Measurements from ENCODE around the gene MTHFD1L. TPM values are rescaled to one million over a fixed set of nuclear protein-coding genes. Genes with fewer than 3 reads are reported as not detected.
A peak's percentile ranks its signal among the peaks of the same experiment; 100 is the strongest.

MTHFD1L gene
- total RNA-seq, 3 donors from 2014 or later, result 3.5 to 15.1 (median 11.0) TPM

DNA sequence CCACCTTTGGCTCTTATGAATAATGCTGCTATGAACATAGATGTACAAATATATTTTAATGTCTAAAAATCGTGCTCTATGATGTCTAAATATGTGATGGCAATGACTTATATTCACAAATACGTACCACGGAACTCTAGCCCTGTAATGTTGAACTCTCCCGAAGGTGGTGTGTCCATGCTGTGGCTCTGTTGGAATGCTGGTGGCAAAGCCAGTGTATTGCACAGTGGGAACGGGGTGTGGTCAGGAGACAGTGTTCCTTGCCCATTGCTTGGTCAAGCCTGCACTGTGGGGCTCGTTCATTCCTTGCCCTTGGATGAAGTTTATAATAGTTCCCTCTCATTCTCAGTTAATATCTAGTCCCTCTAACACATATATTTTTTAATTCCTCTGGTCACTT, 109.6 kb downstream of the MTHFD1L start:
- no peak for DNase-seq (ENCODE audit: low spot score in 2 of 2)
- Histone ChIP-seq H3K27me3 (no peaks in the 10 kb centered on the region), H3K27ac (no peak overlapping the region), H3K4me1 (no peaks in the 10 kb centered on the region), H3K36me3 (no peaks in the 10 kb centered on the region), H3K4me3 (no peak overlapping the region), H3K9me3 (no peaks in the 10 kb centered on the region)
- intact Hi-C loops (cut with DNase I; ENCODE audit: low total_unique reads), result no loop called here
- TF ChIP-seq, protein P1, sequence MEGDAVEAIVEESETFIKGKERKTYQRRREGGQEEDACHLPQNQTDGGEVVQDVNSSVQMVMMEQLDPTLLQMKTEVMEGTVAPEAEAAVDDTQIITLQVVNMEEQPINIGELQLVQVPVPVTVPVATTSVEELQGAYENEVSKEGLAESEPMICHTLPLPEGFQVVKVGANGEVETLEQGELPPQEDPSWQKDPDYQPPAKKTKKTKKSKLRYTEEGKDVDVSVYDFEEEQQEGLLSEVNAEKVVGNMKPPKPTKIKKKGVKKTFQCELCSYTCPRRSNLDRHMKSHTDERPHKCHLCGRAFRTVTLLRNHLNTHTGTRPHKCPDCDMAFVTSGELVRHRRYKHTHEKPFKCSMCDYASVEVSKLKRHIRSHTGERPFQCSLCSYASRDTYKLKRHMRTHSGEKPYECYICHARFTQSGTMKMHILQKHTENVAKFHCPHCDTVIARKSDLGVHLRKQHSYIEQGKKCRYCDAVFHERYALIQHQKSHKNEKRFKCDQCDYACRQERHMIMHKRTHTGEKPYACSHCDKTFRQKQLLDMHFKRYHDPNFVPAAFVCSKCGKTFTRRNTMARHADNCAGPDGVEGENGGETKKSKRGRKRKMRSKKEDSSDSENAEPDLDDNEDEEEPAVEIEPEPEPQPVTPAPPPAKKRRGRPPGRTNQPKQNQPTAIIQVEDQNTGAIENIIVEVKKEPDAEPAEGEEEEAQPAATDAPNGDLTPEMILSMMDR (IDR thresholded peaks at IDR 0.05), result no peak
- TF ChIP-seq POLR2A (IDR thresholded peaks at IDR 0.05), result no peak
- TF ChIP-seq POLR2AphosphoS5 (IDR thresholded peaks at IDR 0.05), result no peak

DNA sequence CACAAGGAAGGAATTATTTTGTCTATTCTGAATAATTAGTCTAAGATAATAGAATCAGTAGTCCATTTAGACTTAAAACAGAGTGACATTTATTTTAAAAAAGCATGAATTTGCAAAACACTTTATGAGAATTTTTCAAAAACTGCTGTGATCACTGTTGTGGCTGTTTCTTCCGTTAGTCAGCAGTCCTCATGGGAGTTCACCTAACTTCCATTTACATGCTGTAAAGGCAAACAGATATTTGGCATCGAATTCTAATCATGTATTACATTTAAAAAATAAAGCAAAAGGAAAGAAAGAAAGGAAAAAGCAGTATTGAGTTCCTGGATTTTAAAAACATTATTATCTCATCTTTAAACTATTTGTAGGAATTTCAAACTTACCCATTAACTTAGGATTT, 111.8 kb downstream of the MTHFD1L start:
- no peak for DNase-seq (ENCODE audit: low spot score in 2 of 2)
- H3K9me3 ChIP-seq, result no peaks in the 10 kb centered on the region
- intact Hi-C loops (cut with DNase I; ENCODE audit: low total_unique reads), result no loop called here
- H3K4me1 ChIP-seq, result no peaks in the 10 kb centered on the region
- TF ChIP-seq POLR2AphosphoS5 (IDR thresholded peaks at IDR 0.05) (no peak), POLR2A (IDR thresholded peaks at IDR 0.05) (no peak)
- TF ChIP-seq, protein P1 (IDR thresholded peaks at IDR 0.05), result no peak
- H3K27ac ChIP-seq, result no peak overlapping the region
- no peak overlapping the region for H3K4me3 ChIP-seq
- H3K36me3 ChIP-seq, result no peaks in the 10 kb centered on the region
- no peaks in the 10 kb centered on the region for H3K27me3 ChIP-seq

DNA sequence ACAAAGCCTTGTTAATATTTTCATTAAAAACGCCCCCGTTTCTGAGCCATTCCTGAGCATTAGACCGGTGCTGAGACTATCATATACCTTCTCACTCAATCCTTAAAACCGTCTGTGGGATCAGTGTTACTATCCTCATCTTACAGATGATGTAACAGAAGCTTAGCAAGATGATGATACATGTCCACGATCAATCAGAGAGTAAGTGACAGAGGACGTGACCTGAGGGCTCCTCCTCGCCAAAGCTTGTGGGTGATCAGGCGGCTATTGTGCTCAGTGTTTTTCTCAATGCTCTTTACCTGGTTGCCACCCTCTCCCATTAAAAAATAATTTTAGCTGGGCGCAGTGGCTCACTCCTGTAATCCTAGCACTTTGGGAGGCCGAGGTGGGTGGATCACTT, 113.1 kb downstream of the MTHFD1L start:
- Histone ChIP-seq H3K9me3 (no peaks in the 10 kb centered on the region), H3K27me3 (no peaks in the 10 kb centered on the region), H3K4me1 (no peaks in the 10 kb centered on the region), H3K36me3 (no peaks in the 10 kb centered on the region), H3K4me3 (no peak overlapping the region), H3K27ac (no peak overlapping the region)
- no peak for DNase-seq (ENCODE audit: low spot score in 2 of 2)
- intact Hi-C loops (cut with DNase I; ENCODE audit: low total_unique reads), result no loop called here
- TF ChIP-seq POLR2A (IDR thresholded peaks at IDR 0.05) (no peak), POLR2AphosphoS5 (IDR thresholded peaks at IDR 0.05) (no peak)
- TF ChIP-seq, protein P1 (IDR thresholded peaks at IDR 0.05), result no peak

DNA sequence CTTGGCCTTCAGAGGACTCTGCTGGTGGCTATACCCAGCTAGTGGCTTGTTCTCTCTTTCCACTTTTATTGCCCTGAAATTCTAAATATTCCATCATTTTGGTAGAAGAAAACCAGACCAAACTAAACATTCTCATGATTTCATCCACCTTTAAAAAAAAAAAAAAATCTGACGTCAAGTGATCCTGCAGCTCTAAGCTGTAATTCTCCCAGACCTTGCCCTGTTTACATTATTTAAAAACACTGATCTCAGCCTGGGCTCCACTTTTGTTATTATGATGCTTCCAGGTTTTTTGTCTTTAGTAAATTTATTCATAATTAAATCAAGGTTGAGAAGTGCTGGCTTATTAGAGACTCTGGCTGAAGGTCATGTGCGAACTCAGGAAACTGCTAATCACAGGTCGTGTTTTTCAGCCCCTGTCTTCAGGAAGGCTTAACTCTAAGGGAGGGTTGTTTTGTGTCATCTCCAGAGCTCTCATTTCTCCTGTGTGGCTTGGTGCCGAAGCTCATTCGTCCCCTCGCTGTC, 114.4 kb downstream of the MTHFD1L start:
- intact Hi-C loops (cut with DNase I; ENCODE audit: low total_unique reads), result no loop called here
- TF ChIP-seq POLR2A (IDR thresholded peaks at IDR 0.05), result no peak
- TF ChIP-seq POLR2AphosphoS5 (IDR thresholded peaks at IDR 0.05), result no peak
- TF ChIP-seq, protein P1 (IDR thresholded peaks at IDR 0.05), result no peak
- Histone ChIP-seq H3K27me3 (no peaks in the 10 kb centered on the region), H3K9me3 (no peaks in the 10 kb centered on the region), H3K4me1 (no peaks in the 10 kb centered on the region), H3K27ac (no peak overlapping the region), H3K36me3 (no peaks in the 10 kb centered on the region), H3K4me3 (no peak overlapping the region)
- no peak for DNase-seq (ENCODE audit: low spot score in 2 of 2)

DNA sequence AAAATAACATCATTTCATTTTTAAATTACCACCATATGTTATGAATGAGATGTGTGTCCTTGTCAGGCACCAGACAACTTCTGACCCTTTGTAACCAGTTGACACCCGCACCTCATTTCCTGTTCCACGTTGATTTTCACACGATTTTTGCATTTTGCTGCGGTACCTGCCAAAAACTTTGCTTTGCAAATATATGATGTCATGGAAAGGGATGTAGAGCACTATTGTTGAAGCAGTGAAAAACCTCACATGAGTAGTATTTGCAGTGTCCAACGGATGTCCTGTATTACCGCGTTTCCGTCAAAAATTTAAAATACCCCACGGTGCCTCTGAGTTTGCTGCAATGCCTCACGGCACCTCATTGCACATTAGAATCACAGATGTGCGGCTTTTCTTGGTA, 115.6 kb downstream of the MTHFD1L start:
- DNase-seq (ENCODE audit: low spot score in 2 of 2), result no peak
- H3K27me3 ChIP-seq, result no peaks in the 10 kb centered on the region
- TF ChIP-seq POLR2AphosphoS5 (IDR thresholded peaks at IDR 0.05), result peak in 1 of 3 donors; percentile 39
- TF ChIP-seq, protein P1 (IDR thresholded peaks at IDR 0.05), result no peak
- TF ChIP-seq POLR2A (IDR thresholded peaks at IDR 0.05), result no peak
- no peak overlapping the region for H3K4me3 ChIP-seq
- no peaks in the 10 kb centered on the region for H3K9me3 ChIP-seq
- H3K4me1 ChIP-seq, result no peaks in the 10 kb centered on the region
- no peaks in the 10 kb centered on the region for H3K36me3 ChIP-seq
- intact Hi-C loops (cut with DNase I; ENCODE audit: low total_unique reads), result no loop called here
- no peak overlapping the region for H3K27ac ChIP-seq
